NT2/D1 (cell line): Measurements from ENCODE around the gene PHACTR1.

Experiments
- YY1 ChIP-seq: IDR thresholded peaks from 2 replicates; pipeline ENCODE4 v1.6.1; 2011; ENCODE audit not compliant: insufficient read length, insufficient read depth
- ZNF274 ChIP-seq: IDR thresholded peaks from 2 replicates; pipeline ENCODE4 v1.6.1; 2011; ENCODE audit warnings: mild to moderate bottlenecking, low read depth, low read length

- TF ChIP-seq YY1 (no peak), ZNF274 (no peak)
These were observed 536.7 kb downstream of the PHACTR1 start for GRCh38 chr6:13253272-13253671.
